Upper lobe of left lung (tissue), 6 donors: Measurements from ENCODE around the gene CDH13. TPM values are rescaled to one million over a fixed set of nuclear protein-coding genes. Genes with fewer than 3 reads are reported as not detected.

Experiments used
- ATAC-seq, 2 donors: fragments of 200-7000 bp; cut with Tn5 transposase; one replicate each; pipeline ENCODE4 v1.9.1; 2022; ENCODE audit warnings: mild to moderate bottlenecking in 2 of 2, moderate library complexity in 2 of 2; ENCODE audit not compliant: low FRiP score in 2 of 2
- DNase-seq, 2 donors: peaks; one replicate each; pipeline ENCODE4 v3.0.0-alpha.2; 2019 to 2020
- H3K27ac ChIP-seq, 4 donors: fragments of 200-600 bp; sonication (generic); one replicate each; pipeline ENCODE4 v1.5.1; 2016 to 2019
- H3K27me3 ChIP-seq, 4 donors: fragments of 200-600 bp; sonication (generic); one replicate each; pipeline ENCODE4 v1.5.1; 2017 to 2019
- H3K36me3 ChIP-seq, 4 donors: fragments of 200-600 bp; sonication (generic); one replicate each; pipeline ENCODE4 v1.5.1; 2016 to 2019
- H3K4me1 ChIP-seq, 4 donors: fragments of 200-600 bp; sonication (generic); one replicate each; pipeline ENCODE4 v1.5.1; 2018 to 2019
- H3K4me3 ChIP-seq, 4 donors: fragments of 200-600 bp; sonication (generic); one replicate each; pipeline ENCODE4 v1.5.1; 2017 to 2019; ENCODE audit warnings: mild to moderate bottlenecking in 2 of 4, moderate library complexity in 1 of 4
- H3K9me3 ChIP-seq, 4 donors: fragments of 200-600 bp; sonication (generic); one replicate each; pipeline ENCODE4 v1.5.1; 2018 to 2019
- EP300 ChIP-seq, 4 donors: sonication (generic); formaldehyde crosslinking; IDR thresholded peaks; one replicate each; pipeline ENCODE4 v1.5.1; 2017; ENCODE audit warnings: antibody characterized with exemption in 4 of 4, control low read depth in 2 of 4
- POLR2A ChIP-seq, 4 donors: fragments of 450-650 bp; IDR thresholded peaks; one replicate each; pipeline ENCODE4 v1.5.1; 2016 to 2017; ENCODE audit warnings: antibody characterized with exemption in 4 of 4, mild to moderate bottlenecking in 2 of 4
- POLR2AphosphoS5 ChIP-seq, 2 donors: sonication (generic); formaldehyde crosslinking; IDR thresholded peaks; one replicate each; pipeline ENCODE4 v1.5.1; 2017; ENCODE audit warnings: antibody characterized with exemption in 2 of 2
- WGBS, 2 donors: methylation state at CpG; one replicate each; pipeline ENCODE4 v1.1.5; 2017 to 2018; 5-methylcytosine and 5-hydroxymethylcytosine counted together
- total RNA-seq, 6 donors: library from RNA; depleted of rRNA in 4 of 6; stranded (reverse); fragments of >200 nt in 4 of 6; gene quantifications; one replicate each; pipeline versions ENCODE4 v1.1.0 to v1.2.1, GENCODE V29; 2016 to 2021
- TF ChIP-seq, protein P1 (sequence below), 6 experiments: fragments of 450-650 bp in 4 of 6; fragments of 200-600 bp in 2 of 6; sonication (generic) in 2 of 6; IDR thresholded peaks; one replicate each; pipeline ENCODE4 v1.5.1; 2016 to 2019; ENCODE audit warnings: antibody characterized with exemption in 6 of 6
- donor health status: DM: no; HTN: no; CAD: no; lungs with moderate emphysema.
- donor health status: DM: no; HTN: yes; CAD: no; lungs with severe emphysema.

The CDH13 gene
- total RNA-seq, 6 donors from 2014 or later, result 11.3 to 39.8 (median 19.9) TPM

DNA sequence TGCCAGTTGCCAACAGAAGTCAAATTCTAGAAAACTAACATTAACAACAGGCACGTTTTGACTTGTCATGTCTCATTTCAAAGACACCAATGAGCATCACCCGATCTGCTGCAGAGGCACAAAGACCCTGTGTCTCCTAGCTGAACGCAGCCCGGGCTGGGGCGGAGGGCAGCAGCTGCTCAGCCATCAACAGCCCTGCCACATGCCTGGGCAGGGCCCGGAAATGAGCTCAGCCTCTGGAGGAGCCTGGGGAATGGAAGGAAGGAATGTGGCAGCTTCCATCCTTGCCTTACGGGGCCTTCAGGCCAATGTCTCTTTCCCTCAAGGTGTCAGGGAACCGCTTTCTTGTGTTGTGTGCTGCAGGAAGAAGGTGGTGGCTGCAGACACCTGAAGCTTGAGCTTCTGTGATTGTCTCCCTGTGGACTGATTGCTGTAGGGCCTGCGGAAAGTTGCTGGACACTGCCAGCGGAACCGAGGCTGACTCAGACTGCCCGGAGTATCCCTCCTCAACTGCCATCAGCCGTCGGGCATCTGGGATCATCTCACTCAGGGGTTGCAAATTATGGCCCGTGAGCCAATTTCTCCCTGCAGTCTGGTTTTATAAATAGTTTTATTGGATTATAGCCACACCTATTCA lies 7.3 kb downstream of the CDH13 start:
- Histone ChIP-seq H3K9me3 (no peaks in the 10 kb centered on the region), H3K27me3 (no peaks in the 10 kb centered on the region), H3K4me3 (no peak overlapping the region), H3K36me3 (no peaks in the 10 kb centered on the region), H3K27ac (no peak overlapping the region), H3K4me1 (peaks cover 0 to 1% (median 0%) of the 10 kb centered on the region in 4 donors)
- DNase-seq (peak in 1 of 2 donors; percentile 21), ATAC-seq (no peak)
- TF ChIP-seq POLR2AphosphoS5 (IDR thresholded peaks at IDR 0.05) (no peak), EP300 (IDR thresholded peaks at IDR 0.05) (no peak), POLR2A (IDR thresholded peaks at IDR 0.05) (no peak)
- TF ChIP-seq, protein P1, sequence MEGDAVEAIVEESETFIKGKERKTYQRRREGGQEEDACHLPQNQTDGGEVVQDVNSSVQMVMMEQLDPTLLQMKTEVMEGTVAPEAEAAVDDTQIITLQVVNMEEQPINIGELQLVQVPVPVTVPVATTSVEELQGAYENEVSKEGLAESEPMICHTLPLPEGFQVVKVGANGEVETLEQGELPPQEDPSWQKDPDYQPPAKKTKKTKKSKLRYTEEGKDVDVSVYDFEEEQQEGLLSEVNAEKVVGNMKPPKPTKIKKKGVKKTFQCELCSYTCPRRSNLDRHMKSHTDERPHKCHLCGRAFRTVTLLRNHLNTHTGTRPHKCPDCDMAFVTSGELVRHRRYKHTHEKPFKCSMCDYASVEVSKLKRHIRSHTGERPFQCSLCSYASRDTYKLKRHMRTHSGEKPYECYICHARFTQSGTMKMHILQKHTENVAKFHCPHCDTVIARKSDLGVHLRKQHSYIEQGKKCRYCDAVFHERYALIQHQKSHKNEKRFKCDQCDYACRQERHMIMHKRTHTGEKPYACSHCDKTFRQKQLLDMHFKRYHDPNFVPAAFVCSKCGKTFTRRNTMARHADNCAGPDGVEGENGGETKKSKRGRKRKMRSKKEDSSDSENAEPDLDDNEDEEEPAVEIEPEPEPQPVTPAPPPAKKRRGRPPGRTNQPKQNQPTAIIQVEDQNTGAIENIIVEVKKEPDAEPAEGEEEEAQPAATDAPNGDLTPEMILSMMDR (IDR thresholded peaks at IDR 0.05), result no peak
- WGBS, 2 donors, result 64 to 78% methylated on average over 10 to 15 of the region's 15 CpGs

DNA sequence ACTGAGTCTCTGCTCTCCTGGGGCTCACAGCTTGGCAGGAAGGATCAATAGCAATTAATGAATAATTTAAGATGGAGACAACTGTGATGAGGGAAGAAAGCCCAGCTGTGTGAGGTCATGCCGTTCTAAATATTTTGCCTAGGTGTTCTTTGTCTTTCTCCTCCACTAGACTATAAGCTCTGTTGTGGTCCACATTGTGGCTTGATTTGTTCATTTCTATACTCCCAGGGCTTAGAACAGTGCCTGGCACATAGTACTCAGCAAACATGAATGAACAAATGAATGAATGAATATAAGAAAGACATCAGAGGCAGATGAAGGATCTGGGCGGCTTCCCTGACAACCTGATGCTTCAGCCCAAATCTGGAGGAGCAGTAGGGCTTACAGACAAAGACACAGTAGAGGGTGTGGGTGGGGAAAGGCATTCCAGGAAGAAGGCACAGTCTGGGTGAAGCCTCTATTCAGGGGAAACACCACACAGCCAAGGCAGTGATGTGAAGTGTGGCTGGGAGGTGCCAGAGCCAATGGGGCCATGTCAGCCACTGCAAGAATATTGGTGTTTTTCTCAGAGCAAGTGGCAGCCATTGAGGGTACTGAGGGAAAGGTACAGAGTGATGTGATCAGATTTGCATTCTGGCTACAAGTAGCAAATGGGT lies 8.3 kb downstream of the CDH13 start:
- no peaks in the 10 kb centered on the region for H3K36me3 ChIP-seq
- no peak overlapping the region for H3K27ac ChIP-seq
- no peak overlapping the region for H3K4me3 ChIP-seq
- WGBS, 2 donors, result 83 to 89% methylated on average over 2 of the region's 2 CpGs
- H3K9me3 ChIP-seq, result no peaks in the 10 kb centered on the region
- no peak for DNase-seq
- ATAC-seq, result no peak
- H3K27me3 ChIP-seq, result no peaks in the 10 kb centered on the region
- no peaks in the 10 kb centered on the region for H3K4me1 ChIP-seq
- TF ChIP-seq POLR2A (IDR thresholded peaks at IDR 0.05) (no peak), POLR2AphosphoS5 (IDR thresholded peaks at IDR 0.05) (no peak), EP300 (IDR thresholded peaks at IDR 0.05) (no peak)
- TF ChIP-seq, protein P1 (IDR thresholded peaks at IDR 0.05), result no peak

DNA sequence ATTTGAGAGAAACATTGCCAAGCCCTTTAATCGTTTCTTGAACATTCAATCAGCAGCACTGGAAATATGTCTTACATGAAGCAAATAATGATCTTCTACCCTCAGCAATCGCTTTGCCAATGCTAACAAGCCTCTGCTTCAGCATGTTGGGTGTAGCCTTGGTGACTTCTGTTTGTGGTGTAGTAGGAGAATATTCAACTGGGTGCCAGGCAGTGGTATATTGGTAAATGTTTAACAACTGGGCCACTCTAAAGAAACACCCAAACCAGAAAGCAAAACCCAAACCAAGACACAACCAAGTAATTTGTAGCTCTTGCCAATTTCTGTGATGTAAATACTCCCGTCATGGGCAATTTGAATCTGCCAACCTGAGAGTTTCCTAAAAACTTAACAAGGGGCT lies 9.7 kb downstream of the CDH13 start:
- TF ChIP-seq POLR2AphosphoS5 (IDR thresholded peaks at IDR 0.05) (no peak), EP300 (IDR thresholded peaks at IDR 0.05) (no peak), POLR2A (IDR thresholded peaks at IDR 0.05) (no peak)
- TF ChIP-seq, protein P1 (IDR thresholded peaks at IDR 0.05), result no peak
- DNase-seq (no peak), ATAC-seq (no peak)
- no peaks in the 10 kb centered on the region for H3K9me3 ChIP-seq
- no peaks in the 10 kb centered on the region for H3K36me3 ChIP-seq
- H3K4me1 ChIP-seq, result no peaks in the 10 kb centered on the region
- H3K27me3 ChIP-seq, result no peaks in the 10 kb centered on the region
- 84 to 87% methylated on average over 3 of the region's 3 CpGs for WGBS, 2 donors
- H3K27ac ChIP-seq, result no peak overlapping the region
- H3K4me3 ChIP-seq, result no peak overlapping the region

DNA sequence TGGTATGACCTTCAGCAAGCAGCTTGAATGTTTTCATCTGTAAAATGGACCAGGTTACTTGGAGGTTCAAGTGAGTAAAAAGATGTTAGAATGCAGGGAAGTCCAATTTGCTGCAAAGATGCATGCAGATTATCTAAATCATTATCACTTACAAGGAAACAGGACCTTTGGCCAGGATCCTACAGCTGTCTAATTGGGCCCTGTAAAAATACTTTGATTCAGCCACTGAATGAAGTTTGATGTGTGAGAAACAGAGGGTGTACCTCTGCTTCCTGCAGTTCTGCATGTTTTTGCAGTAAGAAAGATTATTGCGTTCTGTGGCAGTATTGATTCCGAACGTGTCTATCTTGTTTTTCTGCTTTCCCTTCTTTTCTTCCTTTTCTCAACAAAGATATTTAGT lies 10.2 kb downstream of the CDH13 start:
- Histone ChIP-seq H3K36me3 (no peaks in the 10 kb centered on the region), H3K4me3 (no peak overlapping the region), H3K4me1 (no peaks in the 10 kb centered on the region), H3K27me3 (no peaks in the 10 kb centered on the region), H3K27ac (no peak overlapping the region), H3K9me3 (no peaks in the 10 kb centered on the region)
- DNase-seq (no peak), ATAC-seq (no peak)
- TF ChIP-seq, protein P1 (IDR thresholded peaks at IDR 0.05), result no peak
- 82 to 96% methylated on average over 3 of the region's 3 CpGs for WGBS, 2 donors
